ENCODE results near the gene TASP1.
"Not testable (repeated sequence)": the region's sequence is repeated elsewhere in the genome, so short reads cannot be mapped to it uniquely, and the experiment has no call there.

Gene TASP1

DNA sequence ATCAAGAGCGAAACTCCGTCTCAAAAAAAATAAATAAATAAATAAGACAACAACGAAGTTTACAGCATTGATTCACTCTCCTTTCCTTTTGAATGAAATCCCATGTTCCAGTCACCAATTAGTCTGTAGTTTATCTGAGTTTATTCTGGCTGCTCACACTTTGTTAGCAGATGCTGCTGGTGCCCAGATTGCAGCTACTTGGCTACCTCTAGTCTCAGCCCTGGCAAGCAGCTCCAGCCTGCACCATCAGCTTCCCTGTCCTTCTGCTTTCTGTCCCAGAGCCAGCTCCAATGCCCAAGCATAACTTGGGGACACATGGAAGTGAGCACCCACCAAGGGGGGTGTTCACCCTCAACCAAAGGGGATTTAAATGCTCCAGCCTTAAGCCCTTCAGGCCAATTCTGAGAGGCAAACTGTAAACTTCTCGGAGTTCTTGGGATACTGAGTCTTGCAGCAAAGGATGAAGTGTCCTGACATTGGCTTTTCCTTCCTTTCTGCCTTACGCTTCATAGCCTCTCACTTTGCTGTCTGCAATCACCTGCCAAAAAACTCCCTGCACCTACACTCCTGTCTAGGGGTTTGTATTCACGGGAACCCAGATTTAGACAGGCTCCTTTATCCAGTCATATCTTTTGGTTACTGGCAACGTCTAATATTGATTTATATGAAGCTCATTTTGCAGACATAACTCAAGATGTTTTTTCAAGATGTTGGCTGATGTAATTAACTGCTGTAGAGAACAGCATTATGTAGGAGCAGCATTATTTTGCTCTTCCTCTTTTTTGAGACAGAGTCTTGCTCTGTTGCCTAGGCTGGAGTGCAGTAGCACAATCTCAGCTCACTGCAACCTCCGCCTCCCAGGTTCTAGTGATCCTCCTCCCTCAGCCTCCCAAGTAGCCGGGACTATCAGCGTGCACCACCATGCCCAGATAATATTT lies 9.8 kb upstream of the TASP1 start:
- no peak for DNase-seq (ENCODE audit: low spot score)

DNA sequence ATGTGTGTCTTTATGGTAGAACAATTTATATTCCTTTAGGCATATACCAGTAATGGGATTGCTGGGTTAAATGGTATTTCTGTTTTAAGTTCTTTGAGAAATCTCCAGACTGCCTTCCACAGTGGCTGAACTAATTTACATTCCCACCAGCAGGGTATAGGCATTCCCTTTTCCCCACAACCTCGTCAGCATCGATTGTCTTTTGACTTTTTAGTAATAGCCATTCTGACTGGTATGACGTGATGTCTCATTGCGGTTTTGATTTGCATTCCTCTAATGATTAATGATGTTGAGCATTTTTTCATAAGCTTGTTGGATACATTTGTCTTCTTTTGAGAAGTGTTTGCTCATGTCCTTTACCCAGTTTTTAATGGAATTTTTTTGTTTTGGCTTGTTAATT lies 5.3 kb upstream of the TASP1 start:
- DNase-seq (ENCODE audit: low spot score) = no peak

DNA sequence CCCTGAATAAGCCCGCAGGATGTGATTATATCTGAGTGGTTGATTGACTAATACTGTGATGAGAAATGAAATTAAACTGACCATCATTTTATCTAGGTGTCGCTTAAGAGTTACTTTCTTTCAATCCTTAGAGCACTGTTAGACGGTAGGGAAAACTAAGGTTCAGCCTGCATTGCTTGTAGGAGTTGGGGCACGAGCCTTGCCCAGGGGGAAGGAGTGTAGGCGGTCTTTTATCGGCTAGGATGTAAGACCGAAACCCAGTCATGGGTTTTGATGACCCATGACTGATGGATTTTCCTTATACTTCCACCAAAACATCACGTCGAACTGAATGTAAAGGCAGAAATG lies 392 bp upstream of the TASP1 start:
- no peak for DNase-seq (ENCODE audit: low spot score)

DNA sequence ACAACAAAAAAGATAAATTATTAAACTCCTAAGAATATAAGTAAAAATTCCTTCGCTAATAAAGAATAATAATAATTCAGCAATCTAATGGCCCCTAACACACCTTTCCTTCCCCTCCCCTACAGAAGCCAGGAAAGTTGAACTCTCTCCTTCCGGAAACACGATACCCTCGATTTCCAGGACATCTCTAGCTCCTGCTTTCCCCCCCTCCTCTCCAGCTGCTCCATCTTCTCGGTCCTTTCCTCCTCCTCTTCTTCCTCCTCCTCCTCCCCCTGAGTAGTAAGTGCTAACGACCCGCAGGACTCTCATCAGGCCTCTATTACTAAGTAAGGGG lies 603 bp downstream of the TASP1 start:
- DNase-seq (ENCODE audit: low spot score) = no peak

DNA sequence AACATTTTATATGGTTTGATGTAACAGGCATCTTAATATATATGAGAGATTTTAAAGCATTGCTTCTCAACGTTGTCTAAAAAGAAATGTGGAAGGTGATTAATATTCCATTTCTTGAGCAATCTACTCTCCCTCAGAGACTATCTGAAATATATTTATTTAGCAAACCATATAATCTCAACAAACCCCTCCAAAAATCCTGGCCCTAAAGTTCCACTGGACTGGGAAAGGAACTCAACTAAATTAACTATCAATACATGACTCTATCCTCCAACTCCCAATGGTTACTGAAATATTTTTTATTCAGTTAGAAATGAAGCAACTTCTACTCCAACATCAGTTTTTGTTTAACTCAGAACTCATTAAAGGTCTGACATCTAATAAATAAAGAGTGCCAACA lies 6.3 kb downstream of the TASP1 start:
- DNase-seq (ENCODE audit: low spot score) = no peak

DNA sequence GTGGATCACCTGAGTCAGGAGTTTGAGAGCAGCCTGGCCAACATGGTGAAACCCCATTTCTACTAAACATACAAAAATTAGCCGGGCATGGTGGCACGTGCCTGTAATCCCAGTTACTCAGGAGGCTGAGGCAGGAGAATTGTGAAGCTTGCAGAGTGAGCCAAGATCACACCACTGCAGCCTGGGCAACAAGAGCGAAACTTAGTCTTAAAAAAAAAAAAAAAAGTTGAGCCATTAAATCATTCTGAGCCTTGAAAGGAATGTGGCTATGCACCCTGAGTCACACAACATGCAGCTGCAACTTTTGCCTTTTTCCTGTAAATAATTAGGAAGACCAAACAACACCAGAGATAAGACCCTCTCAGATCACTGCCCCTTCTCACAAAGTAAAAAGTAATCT lies 11.2 kb downstream of the TASP1 start:
- DNase-seq (ENCODE audit: low spot score) = not testable (repeated sequence)

DNA sequence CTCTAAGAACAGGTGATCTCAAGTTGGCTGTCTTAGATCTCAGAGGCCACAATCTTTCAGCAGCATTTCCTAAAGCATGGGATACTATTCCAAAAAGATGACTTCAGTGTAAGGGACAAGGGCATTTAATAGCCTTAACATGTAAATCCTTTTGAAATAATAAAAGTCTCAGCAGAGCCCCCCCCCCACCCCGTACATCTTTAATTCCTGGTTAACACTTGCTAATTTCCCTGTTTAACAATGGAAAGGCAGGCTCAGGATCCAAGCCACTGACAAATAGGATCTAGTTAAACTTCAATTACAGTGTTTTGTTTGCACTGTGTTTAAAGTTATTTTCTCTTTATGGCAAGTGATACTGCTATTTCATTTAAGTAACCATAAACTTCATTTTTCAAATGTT lies 12.0 kb downstream of the TASP1 start:
- no peak for DNase-seq (ENCODE audit: low spot score)

DNA sequence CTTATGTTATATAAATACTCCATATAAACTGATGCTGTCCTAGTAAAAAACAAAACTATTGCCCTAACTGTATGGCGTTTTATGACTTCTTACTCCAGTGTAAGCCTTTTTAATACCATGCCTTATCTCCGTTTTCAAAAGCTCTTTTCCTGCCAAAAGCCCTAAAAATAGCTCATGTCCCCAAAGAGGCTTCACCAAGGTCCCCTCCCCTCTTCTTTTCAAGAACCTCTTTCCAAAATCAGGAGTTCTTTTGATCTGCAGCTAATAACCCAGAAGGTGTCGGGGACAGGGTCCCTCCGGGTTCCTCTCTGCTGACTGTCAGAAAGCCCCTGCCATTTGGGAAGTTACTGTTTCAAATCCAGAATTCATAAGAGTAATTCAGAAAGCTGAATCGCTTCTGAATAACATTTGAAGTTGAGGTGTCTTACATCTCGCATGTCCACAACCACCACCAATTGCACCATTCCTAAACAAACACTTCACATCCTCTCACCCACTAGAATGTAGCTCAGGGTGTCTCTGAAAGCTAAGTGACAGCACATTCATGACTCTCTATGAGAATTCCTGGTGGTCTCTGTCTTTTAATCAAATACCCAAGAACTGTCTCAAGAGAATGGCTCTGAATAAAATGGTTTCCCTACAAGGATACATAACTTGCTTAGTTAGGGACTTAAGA lies 13.3 kb downstream of the TASP1 start:
- DNase-seq (ENCODE audit: low spot score) = no peak

DNA sequence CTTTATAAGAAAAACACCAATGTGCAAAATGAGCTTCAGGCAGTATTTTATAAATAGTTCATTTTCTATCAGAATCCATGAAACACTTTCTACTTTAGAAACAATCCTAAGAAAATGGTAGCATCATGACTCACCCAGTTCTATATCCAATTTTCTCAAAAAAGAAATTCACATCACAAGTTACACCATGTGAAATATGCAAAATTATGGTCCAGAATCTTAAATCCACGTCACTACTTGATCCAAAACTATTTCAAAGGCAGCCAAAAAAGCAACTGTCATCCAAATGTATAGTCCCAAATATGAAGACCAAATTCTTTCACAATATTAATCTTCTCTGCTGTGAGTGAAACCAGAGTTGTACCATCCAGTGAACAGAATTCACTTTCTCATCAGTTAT lies 19.3 kb downstream of the TASP1 start:
- DNase-seq (ENCODE audit: low spot score) = not testable (repeated sequence)

DNA sequence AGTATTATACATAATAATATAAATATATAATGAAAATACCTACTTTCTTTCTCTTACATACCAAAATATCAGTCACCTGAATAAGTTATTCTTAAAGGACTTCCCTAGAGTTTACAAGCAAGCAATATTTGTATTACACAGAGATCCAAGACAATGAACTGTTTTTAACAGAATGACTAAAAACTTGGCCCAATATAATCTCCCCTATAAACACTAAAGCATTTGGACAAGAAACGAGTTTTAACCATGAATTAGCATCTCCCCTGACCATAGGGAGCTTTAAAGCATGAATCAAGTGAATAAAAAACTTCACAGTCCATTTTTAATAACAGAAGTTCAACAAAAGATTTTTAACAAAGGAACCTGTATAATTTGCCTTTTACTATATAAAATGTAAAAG lies 20.3 kb downstream of the TASP1 start:
- not testable (repeated sequence) for DNase-seq (ENCODE audit: low spot score)

DNA sequence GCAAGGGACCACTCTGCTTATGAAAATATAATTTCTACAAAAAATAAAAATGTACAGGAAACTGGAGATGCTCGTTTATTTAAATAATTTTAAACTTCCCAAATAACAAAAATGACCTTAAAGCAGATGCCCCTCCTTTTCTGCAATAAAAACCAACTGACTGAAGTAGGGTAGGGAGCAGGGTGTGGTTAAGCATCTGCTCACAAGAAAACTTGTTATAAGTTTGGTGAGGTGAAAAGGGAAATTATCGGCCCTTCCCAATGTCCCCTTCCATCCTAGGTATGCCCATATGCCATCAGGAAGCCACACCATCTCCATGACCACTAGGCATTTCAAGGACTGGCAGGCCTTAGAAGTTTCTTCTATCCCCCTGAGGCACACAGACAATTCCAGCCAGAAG lies 21.1 kb downstream of the TASP1 start:
- DNase-seq (ENCODE audit: low spot score) = not testable (repeated sequence)

DNA sequence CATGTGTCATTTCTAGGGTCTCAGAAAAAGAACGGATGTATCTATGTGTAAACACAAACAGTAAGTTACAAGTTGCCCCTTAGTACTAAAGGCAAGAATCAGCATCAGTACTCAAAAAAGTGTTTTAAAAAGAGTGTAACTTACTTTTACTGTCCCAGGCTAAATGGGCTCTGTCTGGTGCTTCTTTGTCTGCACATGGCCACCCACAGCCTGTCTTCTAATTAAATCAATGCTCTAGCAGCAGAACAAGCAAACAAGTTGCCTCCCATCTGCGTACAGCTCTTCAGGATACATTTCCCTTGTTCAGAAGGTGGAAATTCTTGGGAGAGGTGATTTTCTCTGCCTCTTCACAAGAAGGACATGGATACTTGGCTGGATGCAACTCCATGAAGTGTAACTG lies 22.0 kb downstream of the TASP1 start:
- not testable (repeated sequence) for DNase-seq (ENCODE audit: low spot score)

DNA sequence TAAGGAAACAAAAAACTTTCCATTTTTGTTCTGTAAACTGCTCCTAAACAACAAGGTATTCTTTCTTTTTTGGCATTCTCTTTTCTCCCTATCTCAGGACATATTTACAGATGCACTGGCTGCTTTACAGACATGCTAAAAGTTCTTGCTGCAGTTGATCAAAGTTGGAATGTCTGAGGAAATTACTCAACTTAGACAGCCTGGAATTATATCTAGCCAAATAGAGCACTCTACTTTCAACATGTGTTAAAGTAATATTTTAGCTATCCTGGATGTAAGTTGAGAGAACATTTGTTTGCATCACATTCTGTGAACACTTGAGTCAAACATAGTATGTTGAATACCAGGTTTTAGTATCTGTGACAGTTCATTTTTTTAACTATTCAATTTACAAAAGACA lies 24.8 kb downstream of the TASP1 start:
- DNase-seq (ENCODE audit: low spot score) = no peak

DNA sequence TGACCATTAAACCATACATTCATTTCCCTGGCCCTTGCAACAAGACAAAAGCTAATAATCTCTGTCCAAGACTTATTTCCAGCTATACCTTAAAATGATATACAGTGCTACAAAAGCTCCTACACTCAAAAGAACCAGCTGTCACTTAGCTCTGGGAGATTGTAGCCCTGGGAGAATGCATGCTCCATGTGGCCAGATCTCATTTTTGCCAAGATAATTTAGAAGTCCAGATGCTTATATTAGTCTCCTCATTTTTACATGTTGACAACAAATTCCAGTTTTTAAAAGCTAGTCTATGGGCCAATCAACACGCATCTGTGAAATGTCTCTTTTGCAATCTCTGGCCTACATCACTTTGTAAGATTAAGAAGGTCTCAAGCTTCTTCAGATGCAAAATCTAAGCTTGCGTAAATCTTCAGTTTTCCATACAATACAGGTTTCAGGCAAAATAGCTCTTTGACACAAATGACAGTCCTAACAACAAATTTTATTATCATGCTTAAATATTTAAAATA lies 27.1 kb downstream of the TASP1 start:
- no peak for DNase-seq (ENCODE audit: low spot score)

DNA sequence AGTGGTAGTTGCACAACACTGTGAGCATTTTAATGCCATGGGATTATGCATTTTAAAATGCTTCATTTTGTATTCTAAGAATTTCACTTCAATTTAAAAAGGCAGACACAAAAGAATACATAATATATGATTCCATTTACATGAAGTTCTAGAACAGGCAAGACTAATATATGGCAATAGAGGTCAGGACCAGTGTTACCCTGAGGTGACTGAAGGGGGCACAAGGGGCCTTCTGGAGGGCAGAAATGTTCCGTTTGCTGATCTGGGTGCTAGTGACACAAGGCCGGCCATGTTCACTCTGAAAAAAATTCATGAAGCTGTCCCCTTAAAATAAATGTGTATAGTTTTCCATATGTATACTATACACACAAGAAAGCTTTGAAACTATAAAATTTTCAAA lies 28.5 kb downstream of the TASP1 start:
- DNase-seq (ENCODE audit: low spot score) = no peak

DNA sequence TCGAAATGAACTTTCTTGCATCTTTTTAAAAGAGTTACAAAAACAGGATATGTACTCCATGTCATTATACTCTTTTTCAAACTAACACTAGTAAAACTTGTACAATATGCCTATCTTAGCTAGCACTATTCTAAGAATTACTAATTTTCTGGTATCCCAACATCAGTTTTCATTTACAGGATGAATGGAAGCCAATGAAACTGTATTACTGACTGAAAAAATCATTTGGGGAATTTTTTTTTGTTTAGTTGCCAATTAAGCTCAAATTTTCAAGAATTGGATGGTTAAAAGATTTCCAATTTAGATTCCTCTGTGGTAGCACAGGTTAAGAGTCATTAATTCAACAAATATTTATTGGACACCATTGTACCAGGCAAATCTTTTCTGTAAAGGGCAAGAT lies 30.7 kb downstream of the TASP1 start:
- DNase-seq (ENCODE audit: low spot score) = no peak

DNA sequence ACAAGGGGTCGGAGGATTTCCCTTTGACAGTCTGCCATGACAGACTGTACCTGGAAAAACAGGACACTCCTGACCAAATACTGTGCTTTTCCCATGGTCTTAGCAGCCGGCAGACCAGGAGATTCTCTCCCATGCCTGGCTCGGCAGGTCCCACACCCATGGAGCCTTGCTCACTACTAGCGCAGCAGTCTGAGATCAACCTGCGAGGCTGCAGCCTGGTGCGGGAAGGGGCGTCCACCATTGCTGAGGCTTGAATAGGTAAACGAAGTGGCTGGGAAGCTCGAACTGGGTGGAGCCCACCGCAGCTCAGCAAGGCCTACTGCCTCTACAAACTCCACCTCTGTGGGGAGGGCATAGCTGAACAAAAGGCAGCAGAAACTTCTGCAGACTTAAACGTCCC lies 45.3 kb downstream of the TASP1 start:
- DNase-seq (ENCODE audit: low spot score) = not testable (repeated sequence)

DNA sequence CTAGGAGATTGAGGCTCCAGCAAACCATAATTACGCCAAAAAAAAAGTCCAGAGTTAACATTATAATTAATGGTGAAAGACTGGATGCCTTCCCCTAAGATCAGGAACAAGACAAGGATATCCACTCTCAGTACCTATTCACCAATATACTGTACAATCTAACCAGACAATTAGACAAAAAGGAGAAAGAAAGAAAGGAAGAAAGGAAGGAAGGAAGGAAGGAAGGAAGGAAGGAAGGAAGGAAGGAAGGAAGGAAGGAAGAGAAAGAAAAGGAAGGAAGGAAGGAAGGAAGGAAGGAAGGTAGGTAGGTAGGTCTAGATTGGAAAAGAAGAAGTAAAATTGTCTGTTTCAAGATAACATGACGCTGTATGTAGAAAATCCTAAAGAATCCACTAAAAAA lies 50.7 kb downstream of the TASP1 start:
- no peak for DNase-seq (ENCODE audit: low spot score)

DNA sequence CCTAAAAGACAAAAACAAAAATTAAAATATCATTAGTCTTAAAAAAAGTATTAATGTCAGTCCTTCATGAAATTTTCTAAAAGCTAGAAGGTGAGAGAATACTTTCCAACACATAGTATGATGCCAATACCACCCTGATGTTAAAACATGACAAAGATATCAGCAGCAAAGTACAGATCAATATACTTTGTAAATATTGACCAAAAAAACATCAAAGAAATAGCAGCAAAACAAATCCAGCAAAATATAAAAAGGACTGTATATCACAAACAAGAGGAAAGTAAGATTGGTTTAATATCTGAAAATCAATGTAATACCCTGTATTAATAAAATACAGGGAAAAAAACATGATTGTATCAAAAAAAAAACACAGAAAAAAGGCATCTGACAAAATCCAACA lies 51.4 kb downstream of the TASP1 start:
- no peak for DNase-seq (ENCODE audit: low spot score)

DNA sequence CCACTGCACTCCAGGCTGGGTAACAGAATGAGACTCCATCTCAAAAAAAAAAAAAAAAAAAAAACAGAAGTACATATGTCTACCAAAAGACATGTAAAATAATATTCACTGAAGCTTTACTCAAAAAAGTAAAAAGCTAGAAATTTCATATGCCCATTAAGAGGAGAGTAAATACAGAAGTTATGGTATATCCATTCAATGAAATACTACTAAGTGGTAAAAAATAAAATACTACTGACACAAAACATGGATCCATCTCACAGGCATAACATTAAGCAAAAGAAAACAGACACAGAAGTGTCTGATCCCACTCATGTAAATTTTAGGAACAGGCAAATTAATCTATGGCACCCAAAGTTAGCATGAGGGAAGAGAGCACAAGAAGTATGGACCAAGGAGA lies 52.6 kb downstream of the TASP1 start:
- DNase-seq (ENCODE audit: low spot score) = no peak

DNA sequence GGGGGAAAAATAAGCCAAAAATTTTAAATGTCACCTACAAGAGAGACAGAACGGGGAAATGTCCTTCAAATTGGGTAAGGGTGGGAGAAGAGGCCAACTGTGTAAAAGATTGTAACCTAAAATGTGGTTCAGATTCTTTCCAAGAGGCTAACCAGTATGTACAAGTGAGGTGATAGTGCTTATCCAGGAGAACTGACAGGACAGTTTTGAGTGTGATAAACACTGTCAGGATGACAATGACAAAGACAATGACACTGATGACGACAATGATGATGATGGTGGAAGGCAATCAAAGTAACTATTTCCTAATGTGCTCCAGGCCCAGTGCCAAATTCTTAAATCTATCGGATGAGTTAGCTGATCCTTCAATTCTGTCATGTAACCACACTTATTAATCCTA lies 57.3 kb downstream of the TASP1 start:
- DNase-seq (ENCODE audit: low spot score) = no peak

DNA sequence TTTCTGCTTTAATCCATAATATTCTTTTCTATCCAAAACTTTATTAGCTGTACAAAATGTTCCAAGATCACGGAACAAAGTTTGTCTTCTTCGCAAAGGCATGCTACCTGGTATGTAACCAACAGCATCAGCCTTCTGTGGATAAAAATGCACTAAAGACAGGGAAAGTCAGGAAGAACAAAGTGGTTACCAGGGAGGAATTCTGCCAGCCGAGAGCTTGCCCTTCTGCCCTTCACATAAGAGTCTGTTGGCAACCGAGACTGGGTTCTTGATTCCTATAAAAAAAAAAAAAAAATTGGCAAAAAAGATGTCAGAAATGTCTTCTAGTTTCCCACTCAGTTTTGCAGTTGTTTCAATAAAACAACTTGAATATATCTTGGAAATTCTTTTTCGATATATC lies 58.0 kb downstream of the TASP1 start:
- no peak for DNase-seq (ENCODE audit: low spot score)

DNA sequence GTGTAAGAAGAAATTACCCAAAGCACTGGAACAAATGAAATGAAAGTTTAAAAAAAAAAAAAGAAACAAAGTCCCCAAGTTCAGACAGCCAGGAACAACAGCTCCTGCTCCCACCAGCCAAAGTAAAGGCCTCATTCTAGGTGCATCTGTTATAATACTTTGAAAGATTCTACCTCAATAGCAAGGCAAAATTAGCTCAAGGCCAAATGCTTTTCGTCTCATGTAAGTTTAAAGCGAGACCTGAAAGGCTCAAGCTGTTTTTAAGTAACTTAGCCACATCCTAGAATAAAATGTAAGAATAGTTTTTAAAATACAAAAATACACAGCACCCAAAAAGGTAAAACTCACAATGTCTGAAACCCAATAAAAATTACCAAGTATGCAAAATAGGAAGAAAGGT lies 64.7 kb downstream of the TASP1 start:
- DNase-seq (ENCODE audit: low spot score) = no peak

DNA sequence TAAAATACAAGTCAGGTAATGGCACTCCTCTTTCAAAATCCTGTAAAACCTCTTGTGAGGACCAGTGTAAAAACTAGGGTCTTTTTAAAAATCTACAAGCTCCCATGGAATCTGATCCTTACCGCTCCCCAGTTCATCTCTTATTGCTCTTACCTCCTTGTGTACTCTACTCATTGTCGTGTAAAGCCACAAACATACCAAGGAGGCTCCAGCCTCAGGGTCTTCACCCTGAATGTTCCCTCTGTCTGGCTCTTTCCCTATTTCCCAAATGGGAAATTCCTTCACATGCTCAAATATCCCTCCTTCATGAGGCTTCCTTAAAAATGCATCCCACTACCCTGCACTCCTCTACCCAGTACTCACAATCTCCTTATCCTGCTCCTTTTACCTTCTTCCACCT lies 67.1 kb downstream of the TASP1 start:
- no peak for DNase-seq (ENCODE audit: low spot score)

Data from germinal center (tissue), 1 donor.